GM18909 (cell line): Measurements from ENCODE around the gene LAPTM5.

ENCODE experiments used
- ATAC-seq: cut with Tn5 transposase; IDR thresholded peaks from one replicate; pipeline ENCODE4 v1.9.1; 2021; ENCODE audit warnings: mild to moderate bottlenecking; ENCODE audit not compliant: unreplicated experiment, poor library complexity

Gene LAPTM5

DNA sequence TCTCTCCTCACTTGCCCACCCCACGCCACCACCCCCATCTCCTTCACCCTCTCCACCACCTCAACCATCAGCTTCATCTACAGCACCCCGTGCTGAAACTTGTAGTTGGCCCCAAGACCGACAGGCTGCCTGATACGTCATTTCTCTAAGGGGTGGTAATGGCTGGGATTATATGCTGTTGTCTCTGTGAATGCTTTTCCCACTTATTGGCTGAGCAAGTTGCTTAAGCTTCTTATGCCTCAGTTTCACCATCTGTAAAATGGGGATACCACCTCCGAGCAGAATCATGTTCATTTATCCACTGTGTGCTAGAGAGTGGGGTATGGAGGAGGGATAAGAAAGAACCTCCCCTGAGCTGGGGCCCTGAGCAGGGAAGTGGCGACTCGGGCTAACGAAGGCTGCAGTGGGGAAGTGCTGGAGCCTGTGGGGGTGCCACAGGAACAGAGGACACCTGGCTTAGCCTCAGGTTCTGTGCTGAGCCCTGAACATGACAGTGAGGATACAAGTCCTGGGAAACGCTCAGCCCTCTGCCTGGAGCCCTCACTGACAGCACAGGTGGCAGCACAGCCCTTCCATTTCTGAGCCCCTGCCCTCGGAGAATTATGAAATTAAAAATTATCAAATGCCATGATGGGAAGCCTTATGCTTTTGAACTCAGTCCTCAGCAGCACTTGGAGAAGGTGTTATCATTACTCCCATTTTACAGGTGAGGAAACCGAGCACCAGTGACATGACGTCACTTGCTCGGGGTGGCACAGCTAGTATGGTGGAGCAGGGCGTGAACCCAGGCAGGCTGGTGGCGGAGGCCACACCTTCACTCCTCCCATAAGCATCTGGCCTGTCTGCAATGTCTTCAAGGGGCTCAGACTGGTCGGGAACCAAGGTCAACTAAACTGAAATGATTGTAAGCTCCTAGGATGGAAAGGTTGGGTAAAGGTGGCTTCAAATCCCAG, 37.0 kb downstream of the LAPTM5 start:
- no peak for ATAC-seq

DNA sequence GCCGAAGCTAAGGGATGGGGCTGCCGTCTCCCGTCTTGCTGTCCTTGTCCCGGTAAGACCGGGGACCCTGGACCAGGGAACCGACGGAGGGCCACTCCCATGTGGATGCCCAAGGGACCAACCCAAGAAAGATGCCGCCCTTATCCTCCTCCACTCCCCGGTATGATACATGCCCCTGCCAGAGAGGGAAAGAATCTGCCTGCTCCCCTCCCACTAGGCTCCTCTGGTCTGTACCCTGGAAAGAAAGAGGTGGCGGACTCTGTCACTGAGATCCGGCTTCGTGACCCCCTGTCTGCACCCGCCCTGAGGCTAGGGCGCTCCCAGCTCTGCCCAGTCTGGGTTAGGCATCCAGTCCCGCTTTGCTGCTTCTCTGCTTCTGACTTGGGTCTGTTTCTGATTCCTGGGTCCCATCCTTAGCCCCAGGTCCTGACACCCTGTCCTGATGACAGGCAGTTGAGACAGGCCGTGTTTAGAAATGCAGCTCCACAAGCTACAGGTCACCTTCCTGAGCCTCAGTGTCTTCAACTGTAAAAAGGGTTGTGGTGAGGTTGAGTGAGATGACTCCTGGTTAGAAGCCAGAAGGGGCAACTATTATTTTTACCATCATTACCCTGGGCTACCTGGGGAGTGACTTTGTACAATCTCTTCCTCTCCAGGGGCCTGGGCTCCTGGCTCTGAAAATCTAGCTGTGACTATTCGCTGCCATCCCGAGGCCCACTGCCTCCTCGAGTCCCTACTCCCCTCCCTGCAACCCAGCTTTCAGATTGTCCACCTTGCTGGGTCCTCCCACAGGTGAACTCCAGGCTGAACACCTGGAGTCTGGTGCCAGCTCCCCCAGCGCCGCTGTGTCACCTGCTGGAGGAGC, 37.9 kb downstream of the LAPTM5 start:
- ATAC-seq = no peak

DNA sequence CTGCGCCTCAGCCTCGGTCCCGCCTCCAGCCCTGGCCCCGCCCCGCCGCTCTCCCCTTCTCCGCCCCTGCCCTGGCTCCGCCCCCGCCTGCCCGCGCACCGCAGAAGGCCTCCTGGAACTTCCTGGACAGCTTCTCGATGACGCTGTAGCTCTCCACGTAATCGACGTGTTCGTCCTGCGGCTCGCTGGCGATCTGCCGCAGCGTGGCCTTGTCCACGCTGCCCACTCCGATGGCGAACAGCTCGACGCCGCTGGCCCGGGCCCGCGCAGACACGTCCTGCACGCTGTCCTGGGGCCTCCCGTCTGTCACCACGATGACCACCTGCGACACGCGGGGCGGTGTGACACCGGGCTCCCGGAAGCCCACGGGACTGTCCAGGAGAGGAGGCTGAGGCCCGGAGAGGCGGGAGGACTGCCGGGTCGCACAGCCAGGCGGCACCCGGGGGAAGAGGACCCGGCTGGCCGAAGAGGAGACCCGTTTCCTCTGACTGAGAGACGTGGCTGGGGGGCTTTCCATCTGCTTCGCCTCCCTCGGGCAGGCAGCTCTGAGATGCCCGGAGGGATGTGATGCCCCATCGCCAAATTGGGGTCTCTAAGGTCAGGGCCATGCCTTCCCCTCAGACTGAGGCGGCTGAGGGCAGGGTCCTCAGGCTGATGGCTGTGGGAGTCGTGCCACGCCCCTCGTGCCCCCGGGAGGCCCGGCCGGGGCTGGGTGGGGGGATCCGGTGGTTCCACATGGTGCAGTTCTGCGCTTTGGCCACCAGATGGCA, 38.8 kb downstream of the LAPTM5 start:
- ATAC-seq = peak; percentile 61

DNA sequence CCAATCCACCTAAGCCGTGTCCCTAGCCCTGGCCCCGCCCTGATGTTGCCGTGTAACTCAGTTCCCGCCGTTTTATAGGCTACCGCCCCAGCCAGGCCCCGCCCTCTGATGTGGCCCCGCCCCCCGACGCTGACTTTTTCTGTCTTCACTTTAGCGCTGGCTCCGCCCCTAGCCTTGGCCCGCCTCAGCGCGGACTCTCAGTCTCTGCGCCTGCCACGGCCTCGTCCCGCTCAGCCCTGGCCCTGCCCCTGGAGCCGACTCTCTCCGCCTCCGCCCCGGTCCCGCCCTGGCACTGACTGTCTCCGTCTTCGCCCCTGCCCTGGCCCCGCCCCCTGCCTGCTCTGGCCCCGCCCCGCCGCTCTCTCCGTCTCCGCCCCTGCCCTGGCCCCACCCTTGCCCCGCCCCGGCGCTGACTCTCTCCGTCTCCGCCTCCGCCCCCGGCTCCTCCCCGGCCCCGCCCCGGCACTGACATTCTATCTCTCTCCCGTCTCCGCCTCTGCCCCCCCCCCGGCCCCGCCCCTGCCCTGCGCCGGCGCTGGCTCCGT, 39.4 kb downstream of the LAPTM5 start:
- ATAC-seq = peak; percentile 82

DNA sequence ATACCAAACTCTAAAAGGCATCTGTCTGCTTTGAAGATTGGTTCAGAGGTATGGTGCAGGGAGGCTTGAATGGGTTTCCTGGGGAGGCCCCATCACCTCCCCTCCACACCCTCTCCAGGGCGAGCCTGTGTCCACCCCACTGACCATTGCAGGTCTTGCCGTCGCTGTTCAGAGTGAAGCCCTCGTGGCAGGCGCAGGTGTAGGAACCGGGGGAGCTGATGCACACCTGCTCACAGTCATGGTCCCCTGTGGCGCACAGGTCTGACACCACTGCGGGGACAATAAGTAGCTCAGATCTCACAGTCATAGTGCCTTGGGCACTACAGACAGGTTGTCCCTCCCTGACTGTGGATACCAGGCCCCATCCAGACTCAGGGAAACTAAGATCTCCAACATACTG, 40.9 kb downstream of the LAPTM5 start:
- no peak for ATAC-seq

DNA sequence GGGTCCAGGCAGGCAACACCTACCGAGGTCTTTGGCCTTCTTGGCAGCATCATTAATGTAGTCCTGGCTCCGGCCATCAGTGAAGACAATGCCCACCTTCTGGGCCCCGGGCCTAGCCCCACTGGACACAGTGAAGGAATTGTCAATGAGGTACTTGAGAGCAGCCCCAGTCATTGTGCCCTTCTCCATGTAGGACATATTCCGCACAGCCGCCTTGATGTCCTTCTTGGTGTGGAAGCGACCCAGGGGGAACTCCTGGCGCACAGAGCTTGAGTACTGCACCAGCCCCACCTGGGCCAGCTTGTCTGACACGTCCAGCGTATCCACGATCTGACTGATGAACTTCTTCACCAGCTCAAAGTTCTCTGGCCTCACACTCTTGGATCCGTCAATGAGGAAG, 41.7 kb downstream of the LAPTM5 start:
- ATAC-seq = no peak

DNA sequence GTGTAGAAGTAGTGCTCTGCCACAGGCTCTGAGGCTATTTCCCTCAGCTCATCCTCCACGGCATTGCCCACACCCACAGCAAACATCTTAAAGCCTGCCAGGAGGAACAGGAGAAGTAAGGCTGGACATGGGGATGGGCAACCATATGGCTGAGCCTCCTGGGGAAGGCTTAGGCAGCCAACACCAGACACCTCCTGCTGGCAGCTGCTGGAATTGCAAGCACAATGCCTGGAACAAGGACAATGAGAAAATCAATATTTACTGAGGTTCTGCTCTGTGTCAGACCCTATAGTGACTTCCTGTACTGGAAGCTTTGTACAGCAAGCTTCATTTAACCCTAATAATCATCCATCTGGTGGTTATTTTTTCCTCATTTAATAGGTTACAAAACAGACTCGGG, 42.4 kb downstream of the LAPTM5 start:
- no peak for ATAC-seq

DNA sequence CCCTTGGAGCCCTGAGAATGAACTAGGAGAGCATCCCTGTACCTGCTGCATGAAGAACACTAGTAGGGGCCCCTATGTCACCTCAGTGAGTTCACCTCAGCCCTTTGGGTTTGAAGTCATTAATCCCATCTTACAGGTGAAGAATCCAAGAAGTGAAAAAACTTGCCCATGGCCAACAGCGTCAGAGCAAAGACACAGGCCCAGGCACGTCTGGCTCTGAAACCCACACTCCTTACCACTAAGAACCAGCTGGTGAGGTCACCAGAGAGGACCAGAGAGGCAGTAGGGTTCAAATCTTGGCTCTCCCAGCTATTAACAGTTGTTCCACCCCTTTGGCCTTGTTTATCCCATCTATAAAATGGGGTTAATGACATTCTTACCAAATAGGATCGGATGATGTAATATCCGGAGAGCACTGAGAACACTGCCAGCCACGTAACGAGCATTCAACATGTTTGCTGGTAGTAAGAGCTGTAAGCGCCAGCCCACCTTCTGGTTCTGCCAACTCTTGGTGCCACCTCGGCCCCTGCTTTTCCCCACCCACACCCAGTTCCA, 43.0 kb downstream of the LAPTM5 start:
- ATAC-seq = no peak

DNA sequence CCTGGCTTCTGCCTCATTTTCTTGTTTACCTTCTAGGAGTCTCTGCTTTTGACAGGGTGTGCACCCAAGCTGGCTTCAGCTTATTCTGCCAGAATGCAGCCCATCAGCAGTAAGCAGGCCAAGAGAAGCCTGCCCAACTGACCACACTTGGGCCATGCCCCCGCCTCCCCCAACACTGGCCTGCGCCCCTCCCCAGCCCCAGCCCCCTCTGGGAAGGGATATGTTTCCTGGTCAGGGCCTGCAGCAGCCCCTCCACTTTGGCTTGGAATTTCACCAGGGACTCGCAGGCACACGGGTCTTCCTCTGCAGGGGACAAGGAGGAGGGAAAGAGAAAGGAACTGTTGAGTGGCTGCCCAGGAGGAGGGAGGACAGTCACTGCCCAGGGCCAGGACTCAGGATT, 43.5 kb downstream of the LAPTM5 start:
- no peak for ATAC-seq

DNA sequence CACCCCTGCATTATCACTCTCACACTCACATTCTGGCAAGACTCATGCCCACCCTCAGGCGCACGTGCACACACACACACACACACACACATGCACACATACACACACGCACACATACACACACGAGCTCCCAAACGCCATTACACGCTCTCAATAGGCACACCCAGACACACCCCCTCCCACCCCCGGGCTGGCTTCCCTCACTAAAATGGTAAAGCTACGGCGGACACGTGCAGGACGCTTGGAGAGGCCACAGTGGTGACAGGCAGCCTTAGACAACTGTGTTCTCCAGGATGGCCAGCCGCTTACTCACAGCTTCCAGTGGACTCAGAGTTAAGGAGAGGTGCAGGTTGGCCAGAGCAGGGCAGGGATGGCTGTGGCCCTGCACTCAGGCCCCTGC, 44.3 kb downstream of the LAPTM5 start:
- ATAC-seq = no peak

DNA sequence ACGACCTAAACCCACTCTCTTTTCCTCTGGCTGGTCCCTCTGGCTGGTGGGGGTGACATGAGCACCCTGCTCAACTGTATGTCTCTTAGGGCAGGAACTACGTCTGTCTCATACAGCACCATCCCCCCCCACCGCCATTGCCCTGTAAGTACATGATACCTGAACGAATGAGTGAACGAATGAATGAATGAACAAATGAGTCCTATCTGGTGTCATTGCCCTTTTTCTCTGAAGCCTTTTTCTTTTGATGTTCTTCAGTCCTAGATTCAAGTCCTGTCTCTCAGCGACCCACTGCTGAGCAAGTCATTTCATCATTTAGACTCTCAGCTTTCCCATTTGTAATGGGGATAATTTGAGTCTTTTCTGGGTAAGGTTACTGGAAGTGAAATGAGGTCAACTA, 45.0 kb downstream of the LAPTM5 start:
- ATAC-seq = no peak

DNA sequence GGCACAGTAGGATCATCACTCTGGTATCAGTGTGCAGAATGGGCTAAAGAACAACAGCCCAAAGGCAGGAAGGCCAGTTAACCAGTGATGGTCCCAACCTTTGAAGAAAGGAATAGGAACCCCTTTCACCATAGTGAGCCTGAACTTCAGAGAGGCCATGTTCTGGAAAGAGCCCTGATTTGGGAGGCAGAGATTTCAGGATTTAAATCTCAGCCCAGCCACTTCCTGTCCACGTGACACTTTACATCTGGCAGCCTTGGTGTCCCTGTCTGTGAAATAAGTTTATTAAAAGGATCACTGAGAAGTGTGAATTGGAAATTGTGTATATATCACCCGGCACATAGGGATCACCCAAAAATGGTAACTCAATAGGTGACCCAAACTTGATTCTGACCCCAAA, 47.2 kb downstream of the LAPTM5 start:
- no peak for ATAC-seq

DNA sequence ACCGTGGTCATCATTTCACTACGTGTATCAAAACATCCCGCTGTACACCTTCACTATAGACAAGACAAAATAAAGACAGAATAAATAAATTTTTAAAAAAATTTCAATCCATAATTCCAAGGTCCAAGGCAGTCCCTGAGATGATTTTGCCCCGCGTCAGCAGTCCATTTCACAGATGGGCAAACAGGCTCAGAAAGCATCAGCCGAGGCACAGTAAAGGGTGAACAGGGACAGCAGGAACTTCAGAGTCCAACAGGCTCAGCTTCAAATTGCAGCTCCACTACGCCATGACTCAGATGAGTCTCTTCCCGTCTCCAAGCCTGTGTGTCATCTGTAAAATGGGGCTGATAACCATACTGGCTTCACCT, 49.2 kb downstream of the LAPTM5 start:
- ATAC-seq = no peak

DNA sequence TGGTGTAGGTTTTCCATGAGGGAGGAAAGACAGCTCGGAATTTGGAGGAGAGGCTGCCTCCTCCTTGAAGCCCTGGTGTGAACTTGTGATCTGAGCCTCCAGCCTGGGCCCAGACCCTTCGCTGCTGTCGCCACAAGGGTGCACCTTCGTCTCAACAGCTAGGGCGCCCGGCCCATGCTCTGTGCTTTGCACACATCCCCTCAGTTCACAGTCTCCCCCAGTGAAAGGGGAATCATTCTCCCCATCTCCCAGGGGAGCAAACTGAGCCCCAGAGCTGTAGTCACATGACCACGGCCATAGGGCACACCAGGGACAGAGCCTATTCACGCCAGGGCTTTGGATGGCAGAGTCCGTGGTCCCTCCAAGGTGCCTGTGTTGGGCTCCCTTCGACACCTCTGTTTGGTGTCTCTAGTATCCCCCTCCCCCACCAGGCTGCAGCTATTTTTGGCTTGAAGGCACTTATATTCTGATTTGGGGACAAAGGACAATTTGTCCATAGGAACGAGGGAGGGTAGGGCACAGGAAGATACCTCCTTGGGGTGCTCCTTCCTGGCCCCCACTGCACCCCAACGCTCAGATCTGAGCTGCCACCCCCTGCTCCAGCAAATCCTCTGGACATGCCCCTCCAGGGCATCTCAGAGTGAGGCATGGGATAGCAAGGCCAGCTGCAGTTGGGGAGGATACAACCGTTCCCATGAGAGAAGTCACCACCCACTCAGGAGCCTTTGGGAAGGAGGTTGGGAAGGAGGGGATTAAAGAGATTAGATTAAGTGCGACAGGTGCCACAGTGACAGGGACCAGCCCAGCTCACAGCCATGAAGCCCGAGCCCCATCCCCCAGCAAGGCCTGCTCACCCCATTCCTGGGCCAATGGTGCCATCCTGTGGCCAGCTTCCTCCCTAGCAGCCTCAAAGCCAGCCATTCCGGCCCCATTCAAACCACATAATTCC, 49.9 kb downstream of the LAPTM5 start:
- no peak for ATAC-seq

DNA sequence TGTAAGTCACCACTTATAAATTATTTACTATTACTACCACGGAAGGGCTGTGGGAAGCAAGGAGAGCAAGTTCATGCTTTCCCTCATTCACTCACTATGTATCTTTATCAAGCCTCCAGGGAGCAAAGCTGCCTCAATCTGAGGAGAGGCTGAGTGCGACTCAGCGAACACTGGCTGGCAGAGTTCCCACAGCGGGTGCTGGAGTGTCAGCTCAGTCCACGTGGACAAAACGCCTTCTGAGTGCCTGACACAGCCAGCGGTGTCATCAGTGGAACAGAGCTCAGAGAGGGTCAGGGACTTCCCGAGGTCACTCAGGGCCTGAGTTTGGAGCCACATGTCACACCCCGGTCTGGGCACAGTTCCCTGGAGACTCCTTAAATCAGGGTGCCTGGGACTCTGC, 51.0 kb downstream of the LAPTM5 start:
- no peak for ATAC-seq

DNA sequence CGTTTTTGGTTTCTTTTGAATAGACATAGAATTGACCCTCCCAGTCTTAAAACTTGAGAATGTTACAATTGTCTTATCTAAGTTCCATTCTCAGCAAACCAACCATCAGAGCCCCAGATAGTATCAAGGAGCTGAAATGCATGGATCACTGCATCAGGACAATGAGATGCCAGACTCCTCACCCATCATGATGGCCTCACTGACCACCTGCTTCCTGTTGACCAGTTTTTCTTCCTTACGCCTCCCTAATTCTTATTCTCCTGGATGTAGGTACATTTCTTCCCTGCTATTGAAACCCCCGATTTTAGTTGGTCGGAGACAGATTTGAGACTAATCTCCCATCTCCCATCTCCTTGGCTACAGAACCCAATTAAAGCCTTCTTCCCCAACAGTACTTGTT, 51.9 kb downstream of the LAPTM5 start:
- ATAC-seq = no peak

DNA sequence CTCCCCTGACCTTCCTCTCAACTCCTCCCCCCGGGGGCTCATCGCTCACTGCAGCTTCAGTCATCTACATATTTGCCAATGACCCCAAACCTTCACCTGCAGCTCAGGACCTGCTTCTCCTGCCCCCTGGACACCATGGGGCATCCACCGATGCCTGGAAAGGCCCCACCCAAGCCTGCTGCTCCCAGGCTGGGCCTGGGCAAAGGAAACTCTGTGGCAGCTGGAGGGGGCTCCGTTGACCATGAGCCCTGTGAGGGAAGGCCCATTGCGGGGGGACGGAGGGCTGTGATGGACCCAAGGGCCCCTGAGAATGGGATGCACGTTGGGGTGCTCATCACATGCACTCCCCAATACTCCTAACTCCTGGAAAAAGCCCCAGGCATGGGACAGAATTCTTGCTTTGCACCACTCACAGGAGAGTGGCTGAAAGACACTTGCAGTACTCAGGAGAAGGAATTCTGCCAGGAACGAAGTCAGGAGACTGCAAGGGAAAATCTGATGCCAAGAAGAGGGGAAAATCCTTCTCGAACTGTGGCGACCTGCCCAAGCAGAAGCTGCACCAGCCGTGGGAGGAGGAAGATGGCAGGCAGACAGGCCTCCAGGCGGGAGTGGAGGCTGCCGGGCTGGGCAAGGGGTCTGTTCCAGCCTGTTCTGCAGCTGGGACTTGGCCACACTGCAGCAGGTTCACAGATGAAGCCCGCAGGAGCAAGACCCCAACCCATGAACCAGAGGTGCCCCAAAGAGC, 52.6 kb downstream of the LAPTM5 start:
- ATAC-seq = no peak

DNA sequence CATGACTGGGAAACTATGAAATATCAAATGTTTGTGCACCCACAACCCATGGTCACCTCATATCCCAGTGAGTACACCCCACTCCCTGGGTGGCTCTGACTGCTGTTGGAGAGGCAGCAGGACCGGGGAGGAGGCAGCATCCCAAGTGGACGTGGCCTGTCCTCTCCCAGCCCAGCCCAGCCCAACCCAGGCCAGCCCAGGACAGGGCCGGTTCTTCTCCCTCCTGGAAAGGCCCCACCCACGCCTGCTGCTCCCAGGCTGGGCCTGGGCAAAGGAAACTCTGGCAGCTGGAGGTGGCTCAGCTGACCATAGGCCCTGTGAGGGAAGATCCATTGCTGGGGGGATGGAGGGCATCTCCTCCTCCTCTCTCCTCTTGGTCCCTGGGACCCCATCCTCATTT, 53.3 kb downstream of the LAPTM5 start:
- no peak for ATAC-seq
